Renal cortical epithelial cell (primary cell): ENCODE data around the gene ADGRG6. TPM values are rescaled to one million over a fixed set of nuclear protein-coding genes. Genes with fewer than 3 reads are reported as not detected.

Source experiments
- DNase-seq: peaks from one replicate; pipeline ENCODE4 v3.0.0-alpha.2; 2011; ENCODE audit warnings: low read depth
- total RNA-seq: library from RNA; depleted of rRNA; stranded (reverse); fragments of >200 nt; gene quantifications from 2 replicates; pipeline ENCODE4 v1.2.3, GENCODE V29; 2014

Gene ADGRG6
- total RNA-seq, 1 donor from 2014 or later = 26.1 TPM

GRCh38 chr6:142482974-142483373 lies 181.2 kb downstream of the ADGRG6 start:
- DNase-seq = peak; percentile 76

DNA sequence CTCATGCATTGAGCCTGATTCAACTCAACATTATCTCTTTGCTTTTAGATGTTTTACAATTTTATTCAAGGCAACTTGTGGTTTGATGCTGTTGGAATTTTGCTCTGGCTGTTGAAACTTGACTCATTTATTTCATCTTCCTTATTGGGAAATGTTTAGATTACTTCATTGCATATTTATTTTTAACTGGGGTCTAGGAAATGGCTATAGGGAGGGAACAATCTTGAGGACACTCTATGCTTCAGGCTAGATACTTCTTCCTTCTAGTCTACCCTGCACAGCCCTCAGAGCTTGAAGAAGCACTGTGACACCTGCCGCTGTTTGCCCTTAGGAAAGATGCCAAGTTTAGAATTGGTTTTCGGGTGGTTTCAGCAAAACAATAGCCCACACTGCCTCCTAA lies 183.4 kb downstream of the ADGRG6 start:
- DNase-seq = no peak

DNA sequence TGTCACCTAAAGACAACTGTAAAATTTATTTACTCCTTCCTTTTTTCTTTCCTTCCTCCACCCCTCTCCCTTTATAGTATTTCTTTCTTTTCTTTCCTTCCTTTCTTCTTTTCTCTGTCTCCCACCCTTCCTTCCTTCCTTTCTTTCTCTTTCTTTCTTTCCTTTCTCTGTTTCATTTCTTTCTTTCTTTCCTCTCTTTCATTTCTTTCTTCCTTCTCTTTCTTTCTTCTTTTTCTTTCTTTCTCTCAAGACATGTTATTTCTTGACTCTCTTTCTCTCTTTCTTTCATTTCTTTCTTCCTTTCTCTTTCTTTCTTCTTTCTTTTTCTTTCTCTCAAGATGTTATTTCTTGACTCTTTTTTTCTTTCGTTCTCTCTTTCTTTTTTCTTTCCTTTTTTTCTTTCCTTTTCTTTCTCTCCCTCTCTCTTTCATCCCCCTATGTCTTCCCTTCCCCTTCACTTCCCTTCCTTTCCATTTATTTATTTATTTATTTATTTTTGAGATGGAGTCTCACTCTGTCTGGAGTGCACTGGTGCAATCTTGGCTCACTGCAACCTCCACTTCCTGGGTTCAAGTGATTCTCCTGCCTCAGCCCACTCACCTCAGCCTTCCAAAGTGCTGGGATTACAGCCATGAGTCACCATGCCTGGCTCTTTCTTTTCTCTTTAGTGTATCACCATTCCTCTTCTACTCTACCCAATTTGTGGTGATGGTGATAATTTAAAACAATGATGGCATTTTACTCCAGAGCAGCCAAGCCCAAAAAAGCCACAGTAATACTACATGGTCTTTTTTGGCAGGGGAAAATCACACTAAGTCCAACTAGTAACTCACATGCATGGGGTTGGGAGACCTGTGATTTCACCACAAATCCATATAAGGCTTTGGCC lies 188.2 kb downstream of the ADGRG6 start:
- DNase-seq = peak; percentile 44

Other genes starting within 250 kb of the ADGRG6 start
- gene GJE1, start 169.1 kb upstream of the ADGRG6 start, total RNA-seq = not detected in 2 replicates
- 0.10 TPM in 1 of 2 replicates, not detected in the other for gene NMBR, start 154.9 kb upstream of the ADGRG6 start, total RNA-seq
- 75.7 and 81.4 TPM in 2 replicates for gene VTA1, start 154.7 kb upstream of the ADGRG6 start, total RNA-seq